ENCODE results near the gene ACADVL.

- TF ChIP-seq, protein P1, sequence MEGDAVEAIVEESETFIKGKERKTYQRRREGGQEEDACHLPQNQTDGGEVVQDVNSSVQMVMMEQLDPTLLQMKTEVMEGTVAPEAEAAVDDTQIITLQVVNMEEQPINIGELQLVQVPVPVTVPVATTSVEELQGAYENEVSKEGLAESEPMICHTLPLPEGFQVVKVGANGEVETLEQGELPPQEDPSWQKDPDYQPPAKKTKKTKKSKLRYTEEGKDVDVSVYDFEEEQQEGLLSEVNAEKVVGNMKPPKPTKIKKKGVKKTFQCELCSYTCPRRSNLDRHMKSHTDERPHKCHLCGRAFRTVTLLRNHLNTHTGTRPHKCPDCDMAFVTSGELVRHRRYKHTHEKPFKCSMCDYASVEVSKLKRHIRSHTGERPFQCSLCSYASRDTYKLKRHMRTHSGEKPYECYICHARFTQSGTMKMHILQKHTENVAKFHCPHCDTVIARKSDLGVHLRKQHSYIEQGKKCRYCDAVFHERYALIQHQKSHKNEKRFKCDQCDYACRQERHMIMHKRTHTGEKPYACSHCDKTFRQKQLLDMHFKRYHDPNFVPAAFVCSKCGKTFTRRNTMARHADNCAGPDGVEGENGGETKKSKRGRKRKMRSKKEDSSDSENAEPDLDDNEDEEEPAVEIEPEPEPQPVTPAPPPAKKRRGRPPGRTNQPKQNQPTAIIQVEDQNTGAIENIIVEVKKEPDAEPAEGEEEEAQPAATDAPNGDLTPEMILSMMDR (IDR thresholded peaks at IDR 0.05; ENCODE audit: low read length), result no peak
- no peak for TF ChIP-seq EZH2 (IDR thresholded peaks at IDR 0.05; ENCODE audit: borderline replicate concordance, low read length)
Observed at GRCh38 chr17:7240375-7240774, 20.6 kb downstream of the ACADVL start.

Data from OCI-LY1 (cell line).